ENCODE data around the gene RAB4A. TPM values are rescaled to one million over a fixed set of nuclear protein-coding genes. Genes with fewer than 3 reads are reported as not detected.
A peak's percentile ranks its signal among the peaks of the same experiment; 100 is the strongest.

RAB4A gene
- total RNA-seq, 4 donors from 2014 or later: 44.9 to 73.6 (median 60.2) TPM

DNA sequence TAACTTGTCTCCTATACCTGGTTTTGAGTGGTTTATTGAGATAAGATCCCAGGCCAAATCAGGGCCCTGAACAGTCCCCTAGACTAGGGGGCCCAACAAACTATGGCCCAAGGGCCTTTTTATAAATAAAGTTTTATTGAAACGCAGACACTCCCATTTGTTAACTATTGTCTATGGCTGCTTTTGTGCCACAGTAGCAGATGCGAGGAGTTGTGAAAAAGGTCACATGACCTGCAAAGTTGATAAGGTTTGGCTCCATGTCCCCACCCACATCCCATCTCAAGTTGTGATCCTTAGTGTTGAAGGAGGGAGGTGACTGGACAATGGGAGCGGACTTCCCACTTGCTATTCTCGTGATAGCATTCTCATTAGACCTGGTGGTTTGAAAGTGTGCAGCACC is 29.5 kb upstream of the RAB4A start:
- intact Hi-C loops (cut with DNase I): no loop called here
- no peak overlapping the region for H3K4me3 ChIP-seq (replicated peaks in 1 of 3)
- no peaks in the 10 kb centered on the region for H3K9me3 ChIP-seq
- WGBS, 2 donors: 94 to 98% methylated on average over 4 of the region's 4 CpGs
- no peak for DNase-seq
- TF ChIP-seq POLR2A (IDR thresholded peaks at IDR 0.05): no peak
- TF ChIP-seq, protein P1, sequence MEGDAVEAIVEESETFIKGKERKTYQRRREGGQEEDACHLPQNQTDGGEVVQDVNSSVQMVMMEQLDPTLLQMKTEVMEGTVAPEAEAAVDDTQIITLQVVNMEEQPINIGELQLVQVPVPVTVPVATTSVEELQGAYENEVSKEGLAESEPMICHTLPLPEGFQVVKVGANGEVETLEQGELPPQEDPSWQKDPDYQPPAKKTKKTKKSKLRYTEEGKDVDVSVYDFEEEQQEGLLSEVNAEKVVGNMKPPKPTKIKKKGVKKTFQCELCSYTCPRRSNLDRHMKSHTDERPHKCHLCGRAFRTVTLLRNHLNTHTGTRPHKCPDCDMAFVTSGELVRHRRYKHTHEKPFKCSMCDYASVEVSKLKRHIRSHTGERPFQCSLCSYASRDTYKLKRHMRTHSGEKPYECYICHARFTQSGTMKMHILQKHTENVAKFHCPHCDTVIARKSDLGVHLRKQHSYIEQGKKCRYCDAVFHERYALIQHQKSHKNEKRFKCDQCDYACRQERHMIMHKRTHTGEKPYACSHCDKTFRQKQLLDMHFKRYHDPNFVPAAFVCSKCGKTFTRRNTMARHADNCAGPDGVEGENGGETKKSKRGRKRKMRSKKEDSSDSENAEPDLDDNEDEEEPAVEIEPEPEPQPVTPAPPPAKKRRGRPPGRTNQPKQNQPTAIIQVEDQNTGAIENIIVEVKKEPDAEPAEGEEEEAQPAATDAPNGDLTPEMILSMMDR (IDR thresholded peaks at IDR 0.05): no peak
- H3K27me3 ChIP-seq: no peaks in the 10 kb centered on the region
- no peaks in the 10 kb centered on the region for H3K36me3 ChIP-seq
- no peak overlapping the region for H3K27ac ChIP-seq
- no peaks in the 10 kb centered on the region for H3K4me1 ChIP-seq

DNA sequence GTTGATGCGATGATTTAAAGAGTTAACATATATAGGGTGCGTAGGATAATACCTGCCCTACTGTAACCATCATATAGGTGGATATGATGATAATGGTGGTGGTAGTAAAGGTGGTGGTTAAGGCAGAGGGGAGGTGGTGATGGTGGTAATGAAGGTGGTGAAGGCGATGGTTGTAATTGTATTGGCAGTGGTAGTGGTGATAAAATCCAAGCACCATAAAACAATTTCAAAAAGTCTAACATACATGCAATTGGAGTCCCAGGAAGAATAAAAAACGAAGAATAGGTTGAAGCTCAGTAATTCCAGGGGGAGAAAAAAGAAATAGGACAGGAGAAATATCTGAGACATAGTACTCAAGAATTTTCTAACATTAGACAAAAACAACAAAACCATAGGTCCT is 27.3 kb upstream of the RAB4A start:
- Histone ChIP-seq H3K36me3 (no peaks in the 10 kb centered on the region), H3K27me3 (no peaks in the 10 kb centered on the region), H3K4me1 (peaks cover 3 to 8% of the 10 kb centered on the region in 2 donors), H3K4me3 (replicated peaks in 1 of 3) (no peak overlapping the region), H3K9me3 (no peaks in the 10 kb centered on the region), H3K27ac (no peak overlapping the region)
- DNase-seq: no peak
- intact Hi-C loops (cut with DNase I): no loop called here
- TF ChIP-seq POLR2A (IDR thresholded peaks at IDR 0.05): no peak
- TF ChIP-seq, protein P1 (IDR thresholded peaks at IDR 0.05): no peak
- WGBS, 2 donors: 92 to 95% methylated on average over 4 of the region's 4 CpGs

DNA sequence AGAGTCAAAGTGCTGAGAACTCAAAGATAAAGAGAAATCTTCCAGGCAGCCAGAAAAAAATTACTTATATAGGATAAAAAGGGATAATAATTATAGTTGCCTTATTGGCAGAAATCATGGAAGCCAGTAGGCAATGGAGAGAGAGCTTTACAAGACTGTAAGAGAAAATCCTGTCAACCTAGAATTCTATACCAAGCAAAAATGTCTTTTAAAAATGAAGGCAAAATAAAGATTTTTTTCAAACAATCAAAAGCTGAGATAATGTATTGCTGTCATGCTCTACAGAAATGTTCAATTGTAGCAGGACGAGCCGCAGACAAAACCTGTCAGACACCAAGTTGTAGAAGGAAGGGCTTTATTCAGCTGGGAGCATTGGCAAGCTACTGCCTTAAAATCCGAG is 26.8 kb upstream of the RAB4A start:
- WGBS, 2 donors: 93 to 95% methylated on average over 3 of the region's 3 CpGs
- Histone ChIP-seq H3K9me3 (no peaks in the 10 kb centered on the region), H3K4me3 (replicated peaks in 1 of 3) (no peak overlapping the region), H3K27me3 (no peaks in the 10 kb centered on the region), H3K27ac (no peak overlapping the region), H3K4me1 (peaks cover 6 to 13% of the 10 kb centered on the region in 2 donors), H3K36me3 (no peaks in the 10 kb centered on the region)
- TF ChIP-seq POLR2A (IDR thresholded peaks at IDR 0.05): no peak
- TF ChIP-seq, protein P1 (IDR thresholded peaks at IDR 0.05): no peak
- no peak for DNase-seq
- intact Hi-C loops (cut with DNase I): no loop called here

DNA sequence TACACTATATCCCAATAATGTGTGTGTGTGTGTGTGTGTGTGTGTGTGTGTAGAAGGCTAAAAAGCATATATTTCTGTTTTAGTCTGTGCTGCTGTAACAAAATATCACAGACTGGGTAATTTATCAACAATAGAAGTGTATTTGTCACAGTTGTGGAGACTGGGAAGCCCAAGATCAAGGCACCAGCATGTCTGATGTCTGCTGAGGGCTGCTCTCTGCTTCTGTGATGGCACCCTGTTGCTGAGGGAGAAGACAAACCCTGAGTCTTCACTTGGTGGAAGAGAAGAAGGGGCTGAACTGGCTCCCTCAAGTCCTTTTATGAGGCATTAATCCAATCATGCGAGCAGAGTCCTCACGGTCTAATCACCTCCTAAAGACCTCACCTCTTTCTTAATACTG is 23.0 kb upstream of the RAB4A start:
- no peak for DNase-seq
- Histone ChIP-seq H3K27me3 (no peaks in the 10 kb centered on the region), H3K9me3 (no peaks in the 10 kb centered on the region), H3K27ac (peak overlapping the region in 2 of 3 donors; percentile 53 to 58), H3K4me3 (replicated peaks in 1 of 3) (no peak overlapping the region), H3K36me3 (no peaks in the 10 kb centered on the region), H3K4me1 (peaks cover 10 to 16% of the 10 kb centered on the region in 2 donors)
- TF ChIP-seq, protein P1 (IDR thresholded peaks at IDR 0.05): no peak
- no peak for TF ChIP-seq POLR2A (IDR thresholded peaks at IDR 0.05)
- WGBS, 2 donors: 77 to 93% methylated on average over 2 of the region's 2 CpGs
- intact Hi-C loops (cut with DNase I): no loop called here

DNA sequence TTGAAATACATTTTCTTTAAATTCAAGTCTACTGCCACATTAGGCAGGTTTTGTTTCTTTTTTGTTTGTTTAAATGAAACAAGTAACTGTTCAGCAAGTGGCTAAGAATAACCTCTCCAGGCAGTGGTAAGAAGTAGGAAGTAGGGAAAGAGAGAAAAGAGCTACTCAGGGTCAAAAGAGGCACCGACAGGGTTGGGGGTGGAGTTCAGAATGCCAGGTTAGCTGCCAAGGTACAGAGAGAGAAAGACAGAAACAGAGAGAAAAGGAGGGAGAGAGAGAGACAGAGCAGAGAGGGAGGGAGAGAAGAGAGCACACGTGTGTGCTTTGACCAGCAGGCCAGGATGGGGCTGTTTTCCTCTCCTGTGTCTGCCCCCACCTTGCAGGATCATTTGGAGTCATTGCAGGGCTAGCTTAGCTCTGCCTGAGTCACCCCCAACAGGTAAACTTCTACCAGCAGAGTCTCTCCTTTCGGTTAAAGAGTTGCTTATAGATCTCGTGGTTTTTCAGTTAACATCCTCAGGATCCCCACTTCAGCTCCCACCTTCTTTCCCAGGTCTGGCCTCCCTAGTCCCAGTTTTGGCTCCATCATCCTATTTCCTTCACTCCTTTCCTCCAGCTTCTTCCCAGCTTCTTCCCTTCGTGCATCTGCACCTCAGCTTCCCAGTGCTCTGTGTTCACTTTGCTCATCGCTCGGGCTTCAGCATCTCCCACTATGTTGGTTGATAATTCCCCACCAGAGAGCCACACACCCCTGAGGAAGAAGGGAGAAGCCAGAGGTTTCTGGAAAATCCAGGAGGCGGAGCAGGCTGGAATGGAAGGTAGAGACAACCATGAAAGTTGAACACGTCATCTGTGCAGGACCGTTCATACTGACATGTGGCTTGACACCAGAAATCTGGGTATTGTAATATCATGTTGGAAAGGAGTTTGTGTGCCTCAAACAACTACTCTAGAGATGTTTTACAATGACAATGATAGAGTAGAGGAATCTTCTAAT is 21.8 kb upstream of the RAB4A start:
- DNase-seq: peak; percentile 56 to 64
- 55 to 61% methylated on average over 10 of the region's 10 CpGs for WGBS, 2 donors
- TF ChIP-seq POLR2A (IDR thresholded peaks at IDR 0.05): no peak
- TF ChIP-seq, protein P1 (IDR thresholded peaks at IDR 0.05): no peak
- intact Hi-C loops (cut with DNase I): no loop called here
- Histone ChIP-seq H3K4me1 (peaks cover 10 to 16% of the 10 kb centered on the region in 2 donors), H3K36me3 (no peaks in the 10 kb centered on the region), H3K4me3 (replicated peaks in 1 of 3) (no peak overlapping the region), H3K9me3 (no peaks in the 10 kb centered on the region), H3K27me3 (no peaks in the 10 kb centered on the region), H3K27ac (peak overlapping the region in 2 of 3 donors; percentile 53 to 58)

Data from thyroid gland (tissue), 4 donors.